Ramos (cell line): ENCODE results near the gene ASRGL1.

Source experiments
- in situ Hi-C: fragments of 300-500 bp; cut with MboI; formaldehyde crosslinking; loops from one replicate; pipeline ENCODE4 v1.14.3; 2022; ENCODE audit warnings: low sequenced_read_pairs; ENCODE audit not compliant: unreplicated experiment

The ASRGL1 gene

DNA sequence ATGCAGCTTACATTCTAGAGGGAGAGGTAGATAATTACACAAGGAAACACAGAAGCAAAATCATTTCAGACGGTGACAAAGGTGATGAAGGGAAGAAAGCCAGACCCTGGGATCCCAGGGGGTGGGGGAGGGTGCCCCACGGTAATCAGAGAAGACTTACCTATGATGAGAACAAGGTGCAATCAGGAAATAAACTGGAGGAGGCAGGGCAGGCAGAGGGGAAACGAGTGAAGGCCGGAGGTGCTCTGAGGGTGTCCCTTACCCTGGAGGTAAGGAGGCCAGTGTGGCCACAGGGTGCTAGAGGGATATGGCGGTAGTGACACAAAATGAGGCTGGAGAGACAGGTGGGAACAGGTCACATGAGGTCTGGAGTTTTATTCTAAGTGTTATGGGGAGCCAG, 67.7 kb downstream of the ASRGL1 start:
- in situ Hi-C loops, result loop anchor here (25.0 kb wide), 1 partner anchor 482 kb away; the partner anchor contains the start of gene SLC3A2

DNA sequence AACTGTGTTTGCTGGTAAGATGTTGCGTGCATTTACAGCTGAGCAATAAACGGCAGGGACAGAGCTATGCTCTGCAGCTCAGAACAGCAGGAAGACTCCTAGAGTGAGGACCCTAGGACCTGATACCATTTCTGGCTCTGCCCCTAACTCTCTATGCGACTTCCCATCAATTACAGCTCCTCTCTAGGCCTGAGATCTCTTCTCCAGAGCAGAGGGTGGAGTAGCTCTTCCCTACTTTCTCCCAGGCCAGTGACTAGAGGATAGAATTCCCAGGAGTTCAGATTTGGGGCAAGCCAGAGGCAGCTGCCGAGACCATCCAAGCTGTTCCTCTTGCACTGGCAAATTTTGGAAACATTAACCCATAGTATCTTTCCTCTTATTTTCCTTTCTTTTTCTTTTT, 68.8 kb downstream of the ASRGL1 start:
- in situ Hi-C loops, result loop anchor here (25.0 kb wide), 1 partner anchor 481 kb away; the partner anchor contains the start of gene SLC3A2

DNA sequence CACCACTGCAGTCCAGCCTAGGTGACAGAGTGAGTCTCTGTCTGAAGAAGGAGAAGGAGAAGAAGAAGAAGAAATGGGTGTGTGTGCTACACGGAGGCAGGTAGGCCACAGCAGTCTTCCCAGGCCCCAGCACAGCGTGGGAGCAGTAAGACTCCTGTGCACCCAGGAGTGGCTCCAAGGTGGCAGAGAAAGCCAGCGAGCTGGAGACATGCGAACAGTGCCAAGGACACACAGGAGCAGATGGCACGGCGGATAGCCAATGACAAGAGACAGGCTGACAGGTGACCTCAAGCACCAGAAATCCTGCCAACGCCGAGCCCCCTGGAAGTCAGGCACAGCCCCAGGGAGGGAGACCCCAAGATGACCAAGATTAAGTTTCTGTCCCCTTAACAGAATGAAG, 72.6 kb downstream of the ASRGL1 start:
- in situ Hi-C loops, result loop anchor here (25.0 kb wide), 1 partner anchor 477 kb away; the partner anchor contains the start of gene SLC3A2

GRCh38 chr11:62410972-62411371, 73.7 kb downstream of the ASRGL1 start:
- in situ Hi-C loops, result loop anchor here (25.0 kb wide), 1 partner anchor 476 kb away; the partner anchor contains the start of gene SLC3A2

- in situ Hi-C loops, result loop anchor here (25.0 kb wide), 1 partner anchor 476 kb away; the partner anchor contains the start of gene SLC3A2
These were observed 74.3 kb downstream of the ASRGL1 start for GRCh38 chr11:62411524-62411923.

- in situ Hi-C loops, result loop anchor here (25.0 kb wide), 1 partner anchor 474 kb away; the partner anchor contains the start of gene SLC3A2
These were observed 75.9 kb downstream of the ASRGL1 start for GRCh38 chr11:62413060-62413696.

GRCh38 chr11:62416596-62416995, 79.3 kb downstream of the ASRGL1 start:
- in situ Hi-C loops, result loop anchor here (25.0 kb wide), 1 partner anchor 471 kb away; the partner anchor contains the start of gene SLC3A2

- in situ Hi-C loops, result loop anchor here (25.0 kb wide), 1 partner anchor 469 kb away; the partner anchor contains the start of gene SLC3A2
These were observed 80.9 kb downstream of the ASRGL1 start for GRCh38 chr11:62418136-62418535.

- in situ Hi-C loops, result loop anchor here (25.0 kb wide), 1 partner anchor 469 kb away; the partner anchor contains the start of gene SLC3A2
These were observed 81.5 kb downstream of the ASRGL1 start, which contains the start of gene SCGB1A1 for GRCh38 chr11:62418733-62419132. TSS of gene SCGB1A1 (plus strand) at chr11:62419033. CDS start at chr11:62419096, 63 bp downstream.

- in situ Hi-C loops, result loop anchor here (25.0 kb wide), 1 partner anchor 468 kb away; the partner anchor contains the start of gene SLC3A2
These were observed 82.2 kb downstream of the ASRGL1 start for GRCh38 chr11:62419314-62419929.

DNA sequence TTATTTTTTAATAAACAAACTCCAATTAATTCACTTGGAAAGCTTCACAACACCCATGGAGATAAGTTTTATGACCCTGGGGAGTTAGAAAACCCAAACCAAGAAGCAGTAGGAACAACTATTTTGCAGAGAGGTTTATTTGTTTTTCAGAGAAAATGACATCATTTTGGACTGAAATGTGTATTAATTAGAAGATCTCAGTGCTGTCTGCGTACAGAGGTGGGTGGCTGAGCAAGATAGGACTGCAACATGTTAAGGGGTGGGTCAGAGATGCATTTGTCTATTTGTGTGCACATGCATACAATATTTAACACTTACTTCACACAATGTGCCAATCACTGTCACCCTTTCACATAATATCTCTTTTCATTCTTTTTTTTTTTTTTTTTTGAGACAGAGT, 82.7 kb downstream of the ASRGL1 start:
- in situ Hi-C loops, result loop anchor here (5.0 to 25.0 kb wide), 3 partner anchors 137 to 467 kb away; partner anchors contain the start of gene SLC3A2

GRCh38 chr11:62420882-62421281, 83.6 kb downstream of the ASRGL1 start:
- in situ Hi-C loops, result loop anchor here (5.0 to 25.0 kb wide), 3 partner anchors 136 to 466 kb away; partner anchors contain the start of gene SLC3A2

DNA sequence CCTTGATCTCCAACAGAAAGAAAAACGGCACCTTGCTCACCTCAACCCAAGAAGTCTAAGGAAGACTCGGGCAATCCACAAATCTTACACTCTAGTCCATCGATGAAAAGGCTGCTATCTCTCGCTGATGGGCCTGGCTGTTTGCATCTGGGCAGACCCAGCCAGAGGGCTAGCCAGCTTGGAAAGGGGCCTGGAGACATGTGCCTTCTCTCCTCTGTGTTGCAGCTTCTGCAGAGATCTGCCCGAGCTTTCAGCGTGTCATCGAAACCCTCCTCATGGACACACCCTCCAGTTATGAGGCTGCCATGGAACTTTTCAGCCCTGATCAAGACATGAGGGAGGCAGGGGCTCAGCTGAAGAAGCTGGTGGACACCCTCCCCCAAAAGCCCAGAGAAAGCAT, 84.7 kb downstream of the ASRGL1 start:
- in situ Hi-C loops, result loop anchor here (5.0 to 25.0 kb wide), 3 partner anchors 135 to 465 kb away; partner anchors contain the start of gene SLC3A2

DNA sequence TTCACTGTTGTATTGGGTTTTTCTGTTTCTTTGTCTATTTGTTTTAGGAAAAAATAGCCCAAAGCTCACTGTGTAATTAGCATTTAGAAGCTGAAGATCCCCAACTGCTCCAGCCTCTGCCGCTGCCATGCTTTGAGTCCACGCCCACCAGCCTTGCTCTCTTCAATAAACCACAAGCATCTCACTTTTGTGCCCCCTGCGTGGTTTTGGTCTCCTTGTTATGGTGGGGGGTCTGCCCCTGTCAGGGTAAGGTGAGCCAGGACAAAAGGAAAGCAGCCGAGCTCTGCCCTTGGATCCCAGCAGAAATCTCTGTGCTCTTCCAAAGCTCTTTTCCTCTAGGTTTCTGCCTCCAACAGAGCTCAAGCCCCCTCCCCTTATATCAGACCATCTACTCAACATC, 85.8 kb downstream of the ASRGL1 start:
- in situ Hi-C loops, result loop anchor here (5.0 to 25.0 kb wide), 3 partner anchors 134 to 464 kb away; partner anchors contain the start of gene SLC3A2

GRCh38 chr11:62427630-62428233, 90.5 kb downstream of the ASRGL1 start:
- in situ Hi-C loops, result loop anchor here (10.0 kb wide), 1 partner anchor 267 kb away; no protein-coding TSS in a partner anchor

DNA sequence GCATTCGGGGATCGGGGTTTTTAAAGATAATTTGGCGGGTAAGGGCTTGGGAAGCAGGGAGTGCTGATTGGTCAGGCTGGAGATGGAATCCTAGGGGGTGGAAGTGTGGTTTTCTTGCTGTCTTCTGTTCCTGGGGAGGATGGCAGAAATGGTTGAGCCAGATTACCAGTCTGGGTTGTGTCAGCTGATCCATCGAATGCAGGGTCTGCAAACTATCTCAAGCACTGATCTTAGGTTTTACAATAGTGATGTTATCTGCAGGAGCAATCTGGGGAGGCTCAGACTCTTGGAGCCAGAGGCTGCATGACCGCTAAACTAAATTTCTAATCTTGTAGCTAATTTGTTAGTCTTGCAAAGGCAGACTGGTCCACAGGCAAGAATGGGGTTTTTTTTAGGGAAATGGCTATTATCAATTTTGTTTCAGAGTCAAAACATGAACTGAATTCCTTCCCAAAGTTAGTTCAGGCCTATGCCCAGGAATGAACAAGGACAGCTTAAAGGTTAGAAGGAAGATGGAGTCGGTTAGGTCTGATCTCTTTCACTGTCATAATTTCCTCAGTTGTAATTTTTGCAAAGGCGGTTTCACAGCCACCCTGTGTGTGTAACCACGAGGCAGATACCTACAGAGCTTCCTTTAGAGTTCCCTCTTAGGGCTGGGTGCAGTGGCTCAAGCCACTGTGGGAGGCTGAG, 91.8 kb downstream of the ASRGL1 start:
- in situ Hi-C loops, result loop anchor here (10.0 kb wide), 1 partner anchor 266 kb away; no protein-coding TSS in a partner anchor

DNA sequence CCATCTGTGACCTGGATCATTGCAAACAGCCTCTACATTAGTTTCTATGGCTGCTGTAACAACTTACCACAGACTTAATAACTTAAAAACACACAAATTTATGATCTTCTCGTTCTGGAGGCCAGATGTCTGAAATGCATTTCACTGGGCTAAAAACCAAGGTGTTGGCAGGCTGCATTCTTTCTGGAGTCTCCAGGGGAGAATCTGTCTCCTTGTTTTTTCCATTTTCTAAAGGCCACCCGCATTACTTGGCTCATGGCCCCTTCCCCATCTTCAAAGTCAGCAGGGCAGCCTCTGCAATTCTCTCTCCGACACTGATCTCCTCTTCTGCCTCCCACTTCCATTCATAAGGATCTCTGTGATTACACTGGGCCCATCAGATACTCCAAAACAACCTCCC, 93.2 kb downstream of the ASRGL1 start:
- in situ Hi-C loops, result no loop called here

GRCh38 chr11:62431171-62431901, 94.1 kb downstream of the ASRGL1 start:
- in situ Hi-C loops, result no loop called here

GRCh38 chr11:62432695-62433094, 95.4 kb downstream of the ASRGL1 start:
- in situ Hi-C loops, result no loop called here
